Left lung (tissue), 10 donors: ENCODE measurements around the gene MBNL1. TPM values are rescaled to one million over a fixed set of nuclear protein-coding genes. Genes with fewer than 3 reads are reported as not detected.
A peak's percentile ranks its signal among the peaks of the same experiment; 100 is the strongest.

Experiments
- ATAC-seq: fragments of 200-7000 bp; cut with Tn5 transposase; one replicate; pipeline ENCODE4 v1.9.1; 2020; ENCODE audit warnings: moderate library complexity
- DNase-seq, 4 donors: peaks; one replicate each; pipeline ENCODE4 v3.0.0-alpha.2; 2013 to 2020
- H3K27ac ChIP-seq, 2 donors: fragments of 200-600 bp; sonication (generic) in 1 of 2; one replicate each; pipeline versions ENCODE4 v1.5.0 to v1.8.0; 2020 to 2021
- H3K27me3 ChIP-seq, 2 donors: fragments of 200-600 bp; sonication (generic) in 1 of 2; one replicate each; pipeline versions ENCODE4 v1.5.0 to v1.8.0; 2020 to 2021
- H3K36me3 ChIP-seq, 2 donors: fragments of 200-600 bp; sonication (generic) in 1 of 2; one replicate each; pipeline versions ENCODE4 v1.5.0 to v1.8.0; 2020 to 2021
- H3K4me1 ChIP-seq, 2 donors: fragments of 200-600 bp; one replicate each; pipeline ENCODE4 v1.8.0; 2021
- H3K4me3 ChIP-seq, 2 donors: fragments of 200-600 bp; sonication (generic) in 1 of 2; one replicate each; pipeline versions ENCODE4 v1.5.0 to v1.8.0; 2020 to 2021; ENCODE audit warnings: mild to moderate bottlenecking in 1 of 2
- H3K9me3 ChIP-seq, 2 donors: fragments of 200-600 bp; sonication (generic) in 1 of 2; one replicate each; pipeline versions ENCODE4 v1.5.0 to v1.8.0; 2020 to 2021
- intact Hi-C, 2 donors: fragments of 100-400 bp; cut with DNase I; formaldehyde crosslinking; loops; one replicate each; pipeline versions ENCODE4 v1.11.2 to v1.14.2; 2022
- polyA plus RNA-seq, 6 donors: library from polyadenylated mRNA; unstranded; fragments of 120-200 nt; gene quantifications; one replicate each; pipeline ENCODE4 v1.2.1, GENCODE V29; 2013; ENCODE audit not compliant: insufficient read length in 6 of 6
- total RNA-seq, 2 donors: library from RNA; stranded (reverse); fragmentation: NEBNext Ultra II Directional; extraction: Animal tissue kit (Norgen Biotek cat#: 25700); gene quantifications; one replicate each; pipeline ENCODE4 v1.2.1, GENCODE V29; 2021
- TF ChIP-seq, protein P1 (sequence below), 2 donors: fragments of 200-600 bp; sonication (generic) in 1 of 2; IDR thresholded peaks; one replicate each; pipeline versions ENCODE4 v1.5.0 to v1.8.0; 2021; ENCODE audit warnings: antibody characterized with exemption in 2 of 2
- donor health status: DM: no; HTN: yes; CAD: no.
- donor health status: DM: no; HTN: no; CAD: no.

The MBNL1 gene
- total and polyA plus RNA-seq, 8 donors = 92.3 to 246 (median 109) TPM

DNA sequence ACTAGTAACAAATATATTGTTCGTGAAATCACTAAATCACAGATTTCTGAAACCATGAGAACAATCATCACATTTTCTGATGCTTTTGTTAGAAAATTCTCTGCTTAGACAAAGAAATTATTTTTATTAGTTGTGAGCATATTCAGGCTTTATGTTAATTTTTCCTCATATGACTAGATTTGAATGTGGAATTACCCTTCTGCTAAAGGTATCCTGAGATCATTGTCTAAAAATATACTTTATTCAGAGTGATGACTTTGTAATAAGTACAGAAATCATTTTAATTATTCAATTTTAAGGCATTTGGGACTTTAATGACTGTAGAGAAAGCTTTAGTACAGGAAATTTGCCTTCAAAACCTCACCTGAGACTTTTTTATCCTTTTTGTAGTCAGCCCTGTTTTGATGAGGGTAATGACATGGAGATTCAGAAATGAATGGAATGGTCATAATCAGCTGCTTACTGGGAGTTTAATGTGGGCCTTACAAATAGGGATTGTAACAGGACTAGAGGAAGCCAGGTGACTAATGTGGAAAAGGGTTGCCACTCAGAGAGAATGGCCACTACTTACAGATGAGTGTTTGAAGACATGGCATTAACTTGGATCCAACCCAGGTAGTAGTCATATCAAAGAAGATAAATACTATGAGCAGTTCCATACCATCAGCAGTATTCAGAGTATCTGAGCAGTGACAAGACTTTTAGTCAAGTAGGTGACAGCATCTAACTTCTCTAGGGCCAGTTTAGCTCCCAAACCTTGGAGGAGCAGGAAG, 148.3 kb downstream of the MBNL1 start:
- ATAC-seq = peak; percentile 70

DNA sequence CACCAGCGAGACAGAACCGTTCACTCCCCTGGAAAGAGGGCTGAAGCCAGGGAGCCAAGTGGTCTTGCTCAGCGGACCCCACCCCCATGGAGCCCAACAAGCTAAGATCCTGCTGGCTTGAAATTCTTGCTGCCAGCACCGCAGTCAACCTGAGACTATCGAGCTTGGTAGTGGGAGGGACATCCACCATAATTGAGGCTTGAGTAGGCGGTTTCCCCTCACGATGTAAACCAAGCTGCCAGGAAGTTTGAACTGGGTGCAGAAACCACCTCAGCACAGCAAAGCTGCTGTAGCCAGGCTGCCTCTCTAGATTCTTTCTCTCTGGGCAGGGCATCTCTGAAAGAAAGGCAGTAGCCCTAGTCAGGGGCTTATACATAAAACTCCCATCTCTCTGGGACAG, 151.0 kb downstream of the MBNL1 start:
- no peak overlapping the region for H3K27ac ChIP-seq
- no peak for ATAC-seq
- peaks cover 0 to 70% of the 10 kb centered on the region in 2 donors for H3K36me3 ChIP-seq
- TF ChIP-seq, protein P1, sequence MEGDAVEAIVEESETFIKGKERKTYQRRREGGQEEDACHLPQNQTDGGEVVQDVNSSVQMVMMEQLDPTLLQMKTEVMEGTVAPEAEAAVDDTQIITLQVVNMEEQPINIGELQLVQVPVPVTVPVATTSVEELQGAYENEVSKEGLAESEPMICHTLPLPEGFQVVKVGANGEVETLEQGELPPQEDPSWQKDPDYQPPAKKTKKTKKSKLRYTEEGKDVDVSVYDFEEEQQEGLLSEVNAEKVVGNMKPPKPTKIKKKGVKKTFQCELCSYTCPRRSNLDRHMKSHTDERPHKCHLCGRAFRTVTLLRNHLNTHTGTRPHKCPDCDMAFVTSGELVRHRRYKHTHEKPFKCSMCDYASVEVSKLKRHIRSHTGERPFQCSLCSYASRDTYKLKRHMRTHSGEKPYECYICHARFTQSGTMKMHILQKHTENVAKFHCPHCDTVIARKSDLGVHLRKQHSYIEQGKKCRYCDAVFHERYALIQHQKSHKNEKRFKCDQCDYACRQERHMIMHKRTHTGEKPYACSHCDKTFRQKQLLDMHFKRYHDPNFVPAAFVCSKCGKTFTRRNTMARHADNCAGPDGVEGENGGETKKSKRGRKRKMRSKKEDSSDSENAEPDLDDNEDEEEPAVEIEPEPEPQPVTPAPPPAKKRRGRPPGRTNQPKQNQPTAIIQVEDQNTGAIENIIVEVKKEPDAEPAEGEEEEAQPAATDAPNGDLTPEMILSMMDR (IDR thresholded peaks at IDR 0.05) = no peak
- H3K27me3 ChIP-seq = no peaks in the 10 kb centered on the region
- no peak overlapping the region for H3K4me3 ChIP-seq
- H3K9me3 ChIP-seq = no peaks in the 10 kb centered on the region
- DNase-seq = peak in 1 of 4 donors; percentile 21
- intact Hi-C loops = no loop called here
- peaks cover 0 to 4% of the 10 kb centered on the region in 2 donors for H3K4me1 ChIP-seq

More for the DNA sequence above, 148.3 kb downstream of the MBNL1 start:
- TF ChIP-seq, protein P1 (IDR thresholded peaks at IDR 0.05) = no peak
- H3K9me3 ChIP-seq = no peaks in the 10 kb centered on the region
- H3K36me3 ChIP-seq = peaks cover 0 to 72% of the 10 kb centered on the region in 2 donors
- H3K27me3 ChIP-seq = no peaks in the 10 kb centered on the region
- intact Hi-C loops = no loop called here
- no peak overlapping the region for H3K4me3 ChIP-seq
- peak overlapping the region in 1 of 2 donors; percentile 45 for H3K27ac ChIP-seq
- DNase-seq = no peak
- peaks cover 0 to 9% of the 10 kb centered on the region in 2 donors for H3K4me1 ChIP-seq

DNA sequence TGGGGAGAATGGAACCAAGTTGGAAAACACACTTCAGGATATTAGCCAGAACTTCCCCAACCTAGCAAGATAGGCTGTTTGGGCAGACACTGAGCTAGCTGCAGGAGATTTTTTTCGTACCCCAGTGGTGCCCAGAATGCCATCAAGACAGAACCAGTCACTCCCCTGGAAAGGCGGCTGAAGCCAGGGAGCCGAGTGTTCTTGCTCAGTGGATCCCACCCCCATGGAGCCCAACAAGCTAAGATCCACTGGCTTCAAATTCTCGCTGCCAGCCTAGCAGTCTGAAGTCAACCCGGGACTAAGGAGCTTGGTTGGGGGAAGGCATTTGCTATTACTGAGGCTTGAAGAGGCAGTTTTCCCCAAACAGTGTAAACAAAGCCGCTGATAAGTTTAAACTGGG, 152.4 kb downstream of the MBNL1 start:
- H3K4me3 ChIP-seq = no peak overlapping the region
- DNase-seq (no peak), ATAC-seq (no peak)
- intact Hi-C loops = no loop called here
- H3K4me1 ChIP-seq = peaks cover 0 to 10% of the 10 kb centered on the region in 2 donors
- no peaks in the 10 kb centered on the region for H3K9me3 ChIP-seq
- peaks cover 0 to 56% of the 10 kb centered on the region in 2 donors for H3K36me3 ChIP-seq
- H3K27me3 ChIP-seq = no peaks in the 10 kb centered on the region
- TF ChIP-seq, protein P1 (IDR thresholded peaks at IDR 0.05) = no peak
- H3K27ac ChIP-seq = no peak overlapping the region

DNA sequence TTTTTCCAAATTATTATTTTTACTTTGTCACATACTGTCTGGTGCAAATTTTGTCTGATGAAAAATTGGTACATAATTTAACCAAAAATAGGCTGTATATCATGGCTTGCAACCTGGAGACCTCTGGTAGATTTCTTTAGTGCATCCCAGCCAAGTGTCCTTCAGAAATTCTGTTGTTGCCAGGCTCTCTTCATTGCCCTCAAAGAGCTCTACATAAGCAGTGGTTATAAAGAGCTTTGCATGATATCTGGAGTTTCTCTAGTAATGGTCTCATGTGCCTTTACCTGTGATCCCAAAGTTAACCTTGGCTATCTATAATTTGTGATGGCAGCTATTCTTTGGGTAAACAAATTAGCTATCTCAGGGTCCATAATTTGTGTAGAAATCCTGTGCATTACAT, 157.7 kb downstream of the MBNL1 start:
- intact Hi-C loops = no loop called here
- H3K4me1 ChIP-seq = peaks cover 0 to 10% of the 10 kb centered on the region in 2 donors
- no peaks in the 10 kb centered on the region for H3K27me3 ChIP-seq
- H3K4me3 ChIP-seq = no peak overlapping the region
- peaks cover 0 to 12% of the 10 kb centered on the region in 2 donors for H3K36me3 ChIP-seq
- DNase-seq = no peak
- no peaks in the 10 kb centered on the region for H3K9me3 ChIP-seq
- ATAC-seq = peak; percentile 61
- H3K27ac ChIP-seq = peak overlapping the region in 1 of 2 donors; percentile 46
- TF ChIP-seq, protein P1 (IDR thresholded peaks at IDR 0.05) = no peak

DNA sequence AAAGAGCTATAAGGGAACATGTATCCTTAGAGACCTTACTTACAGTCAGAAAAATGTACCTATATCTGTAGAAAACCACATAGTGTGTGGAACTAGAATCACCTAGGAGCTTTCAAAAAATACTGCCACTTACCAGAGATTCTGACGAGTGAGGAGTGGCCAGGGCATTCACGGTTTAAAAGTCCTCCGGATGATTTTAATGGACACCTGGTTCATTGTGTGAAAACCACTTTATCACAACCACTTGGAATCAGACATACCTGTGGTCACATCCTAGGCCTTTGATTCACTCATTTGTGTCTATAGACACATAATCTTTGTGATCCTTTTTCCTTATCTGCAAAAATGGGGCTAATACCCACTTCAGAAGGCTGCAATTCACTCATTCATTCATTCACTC, 159.8 kb downstream of the MBNL1 start:
- H3K9me3 ChIP-seq = no peaks in the 10 kb centered on the region
- DNase-seq (no peak), ATAC-seq (no peak)
- H3K36me3 ChIP-seq = peaks cover 0 to 21% of the 10 kb centered on the region in 2 donors
- H3K27me3 ChIP-seq = no peaks in the 10 kb centered on the region
- H3K27ac ChIP-seq = no peak overlapping the region
- peaks cover 0 to 10% of the 10 kb centered on the region in 2 donors for H3K4me1 ChIP-seq
- H3K4me3 ChIP-seq = no peak overlapping the region
- intact Hi-C loops = no loop called here
- TF ChIP-seq, protein P1 (IDR thresholded peaks at IDR 0.05) = no peak
